CD14-positive monocyte (primary cell): ENCODE measurements around the gene VMP1. TPM values are rescaled to one million over a fixed set of nuclear protein-coding genes. Genes with fewer than 3 reads are reported as not detected.
A peak's percentile ranks its signal among the peaks of the same experiment; 100 is the strongest.

Experiments
- DNase-seq, 3 donors: peaks; one replicate each; pipeline ENCODE4 v3.0.0-alpha.2; 2011 to 2022
- H2AFZ ChIP-seq: 2 replicates; pipeline ENCODE4 v1.6.0; 2012; ENCODE audit warnings: mild to moderate bottlenecking, low read depth, low read length, inconsistent platforms; ENCODE audit not compliant: insufficient read depth, poor library complexity, severe bottlenecking
- H3K27ac ChIP-seq, 2 donors: 1 replicate in 1 of 2; 2 replicates in 1 of 2; pipeline ENCODE4 v1.5.1; 2012 to 2013; ENCODE audit warnings: low read length in 2 of 2, control low read depth in 1 of 2, inconsistent platforms in 1 of 2, low read depth in 1 of 2, mild to moderate bottlenecking in 1 of 2
- H3K27me3 ChIP-seq, 2 donors: one replicate each; pipeline versions ENCODE4 v1.6.0 to v1.6.1; 2011 to 2013; ENCODE audit warnings: low read length in 2 of 2; ENCODE audit not compliant: control insufficient read depth in 2 of 2, insufficient read depth in 2 of 2
- H3K36me3 ChIP-seq, 2 donors: replicated peaks in 1 of 2; 1 replicate in 1 of 2; 2 replicates in 1 of 2; pipeline versions ENCODE4 v1.5.1 to v1.6.1; 2012 to 2013; ENCODE audit warnings: low read length in 2 of 2, control low read depth in 1 of 2, inconsistent platforms in 1 of 2, mild to moderate bottlenecking in 1 of 2; ENCODE audit not compliant: insufficient read depth in 2 of 2, control insufficient read depth in 1 of 2
- H3K4me1 ChIP-seq, 2 donors: 1 replicate in 1 of 2; 2 replicates in 1 of 2; pipeline versions ENCODE4 v1.5.1 to v1.6.1; 2012 to 2013; ENCODE audit warnings: low read length in 2 of 2, control low read depth in 1 of 2, inconsistent platforms in 1 of 2, mild to moderate bottlenecking in 1 of 2, moderate library complexity in 1 of 2; ENCODE audit not compliant: insufficient read depth in 2 of 2, control insufficient read depth in 1 of 2
- H3K4me2 ChIP-seq: replicated peaks from 2 replicates; pipeline ENCODE3; 2012; ENCODE audit warnings: low read length, moderate library complexity, mild to moderate bottlenecking; ENCODE audit not compliant: poor library complexity, severe bottlenecking; ENCODE audit errors: extremely low read depth
- H3K4me3 ChIP-seq, 3 experiments: fragments of 200-600 bp in 1 of 3; sonication (generic) in 1 of 3; replicated peaks in 1 of 3; 1 replicate in 2 of 3; 2 replicates in 1 of 3; pipeline ENCODE4 v1.5.1; 2011 to 2013; ENCODE audit warnings: low read length in 3 of 3, mild to moderate bottlenecking in 3 of 3, control low read depth in 2 of 3, low read depth in 2 of 3, inconsistent platforms in 1 of 3, moderate library complexity in 1 of 3
- H3K79me2 ChIP-seq: 2 replicates; pipeline ENCODE4 v1.6.0; 2012; ENCODE audit warnings: mild to moderate bottlenecking, control low read depth, inconsistent platforms, low read length, moderate library complexity; ENCODE audit not compliant: insufficient read depth
- H3K9ac ChIP-seq: 2 replicates; pipeline ENCODE4 v1.6.0; 2017; ENCODE audit warnings: low read length, mild to moderate bottlenecking; ENCODE audit not compliant: insufficient read depth, poor library complexity, severe bottlenecking
- H3K9me3 ChIP-seq, 2 donors: replicated peaks in 1 of 2; 1 replicate in 1 of 2; 2 replicates in 1 of 2; pipeline versions ENCODE4 v1.5.1 to v1.6.1; 2012 to 2013; ENCODE audit warnings: low read length in 2 of 2, control low read depth in 1 of 2; ENCODE audit not compliant: control insufficient read depth in 1 of 2, insufficient read depth in 1 of 2
- H4K20me1 ChIP-seq: 2 replicates; pipeline ENCODE4 v1.6.0; 2012; ENCODE audit warnings: mild to moderate bottlenecking, low read length, control low read depth, moderate library complexity; ENCODE audit not compliant: insufficient read depth
- H3K27ac Mint-ChIP-seq, 7 donors: one replicate each; pipeline ENCODE4 v1.8.0; 2020; ENCODE audit warnings: mild to moderate bottlenecking in 7 of 7, mixed read lengths in 7 of 7, moderate library complexity in 6 of 7, inconsistent platforms in 2 of 7
- H3K27me3 Mint-ChIP-seq, 3 donors: one replicate each; pipeline ENCODE4 v1.8.0; 2021 to 2022; ENCODE audit warnings: low read depth in 3 of 3, mild to moderate bottlenecking in 3 of 3, mixed read lengths in 3 of 3, moderate library complexity in 3 of 3, inconsistent platforms in 1 of 3
- H3K36me3 Mint-ChIP-seq, 2 donors: one replicate each; pipeline ENCODE4 v1.8.0; 2020; ENCODE audit warnings: mixed read lengths in 2 of 2, inconsistent platforms in 1 of 2, mild to moderate bottlenecking in 1 of 2
- H3K4me1 Mint-ChIP-seq: one replicate; pipeline ENCODE4 v1.8.0; 2020; ENCODE audit warnings: mild to moderate bottlenecking, mixed read lengths
- H3K4me3 Mint-ChIP-seq, 2 donors: one replicate each; pipeline ENCODE4 v1.8.0; 2020; ENCODE audit warnings: mild to moderate bottlenecking in 2 of 2, mixed read lengths in 2 of 2, moderate library complexity in 1 of 2
- H3K9me3 Mint-ChIP-seq, 7 donors: one replicate each; pipeline ENCODE4 v1.8.0; 2020 to 2022; ENCODE audit warnings: mixed read lengths in 7 of 7, mild to moderate bottlenecking in 6 of 7, moderate library complexity in 6 of 7, inconsistent platforms in 2 of 7
- CTCF ChIP-seq: fragments of 200-600 bp; IDR thresholded peaks from one replicate; pipeline ENCODE4 v1.8.0; 2022; ENCODE audit warnings: antibody characterized with exemption, mild to moderate bottlenecking
- WGBS: methylation state at CpG from one replicate; pipeline ENCODE4 v1.1.5; 2013; ENCODE audit warnings: missing lambda C conversion rate; ENCODE audit not compliant: insufficient coverage; 5-methylcytosine and 5-hydroxymethylcytosine counted together
- intact Hi-C, 2 donors: fragments of 100-400 bp; cut with micrococcal nuclease; formaldehyde crosslinking; loops; one replicate each; pipeline versions ENCODE4 v1.15.0 to v1.15.1; 2023
- polyA plus RNA-seq, 3 donors: library from polyadenylated mRNA; depleted of rRNA in 1 of 3; unstranded in 2 of 3; stranded (reverse) in 1 of 3; fragments of 300-500 nt in 2 of 3; fragments of >200 nt in 1 of 3; fragmentation: Illumina TruSeq in 2 of 3; gene quantifications; 1 replicate in 2 of 3; 2 replicates in 1 of 3; pipeline ENCODE4 v1.2.3, GENCODE V29; 2012 to 2021

Gene VMP1
- polyA plus RNA-seq, 3 donors: 246 to 511 (median 386) TPM

GRCh38 chr17:59669944-59670343, 37.5 kb upstream of the VMP1 start:
- DNase-seq: peak in 1 of 3 donors; percentile 3
- Mint-ChIP-seq H3K27me3 (no peaks in the 10 kb centered on the region), H3K4me1 (peaks cover 40% of the 10 kb centered on the region), H3K36me3 (peaks cover 55 to 65% of the 10 kb centered on the region in 2 donors), H3K4me3 (no peak overlapping the region), H3K27ac (peak overlapping the region in 6 of 7 donors; percentile 21 to 80 (median 77)), H3K9me3 (no peaks in the 10 kb centered on the region)
- WGBS: no CpG with 5 or more reads among the region's 1 CpG
- no peak overlapping the region for H2AFZ ChIP-seq
- intact Hi-C loops: loop anchor here in 1 of 2 donors (5.0 kb wide), 1 partner anchor 53 kb away; the partner anchor contains the start of gene CLTC
- no peak overlapping the region for H3K4me3 ChIP-seq
- H3K79me2 ChIP-seq: peaks cover 80% of the 10 kb centered on the region
- peak overlapping the region; percentile 80 for H3K4me2 ChIP-seq
- no peaks in the 10 kb centered on the region for H3K9me3 ChIP-seq
- H3K36me3 ChIP-seq: peaks cover 64 to 80% of the 10 kb centered on the region in 2 donors
- TF ChIP-seq CTCF: no peak
- H3K4me1 ChIP-seq: peaks cover 33 to 41% of the 10 kb centered on the region in 2 donors
- no peak overlapping the region for H3K9ac ChIP-seq
- no peaks in the 10 kb centered on the region for H3K27me3 ChIP-seq
- peak overlapping the region in 1 of 2 donors; percentile 68 for H3K27ac ChIP-seq
- peaks cover 50% of the 10 kb centered on the region for H4K20me1 ChIP-seq

GRCh38 chr17:59671386-59671785, 36.1 kb upstream of the VMP1 start:
- Histone ChIP-seq H3K27me3 (no peaks in the 10 kb centered on the region), H3K4me1 (peaks cover 33 to 48% of the 10 kb centered on the region in 2 donors), H3K4me2 (no peak overlapping the region), H2AFZ (no peak overlapping the region), H3K36me3 (peaks cover 61 to 82% of the 10 kb centered on the region in 2 donors), H3K27ac (peak overlapping the region in 1 of 2 donors; percentile 68), H3K9me3 (no peaks in the 10 kb centered on the region), H3K9ac (no peak overlapping the region), H3K4me3 (no peak overlapping the region), H4K20me1 (peaks cover 55% of the 10 kb centered on the region), H3K79me2 (peaks cover 76% of the 10 kb centered on the region)
- H3K9me3 Mint-ChIP-seq: no peaks in the 10 kb centered on the region
- peak overlapping the region in 6 of 7 donors; percentile 41 to 82 (median 74) for H3K27ac Mint-ChIP-seq
- peak in 2 of 3 donors; percentile 12 to 47 for DNase-seq
- H3K36me3 Mint-ChIP-seq: peaks cover 56 to 66% of the 10 kb centered on the region in 2 donors
- peaks cover 44% of the 10 kb centered on the region for H3K4me1 Mint-ChIP-seq
- no peak for TF ChIP-seq CTCF
- WGBS: no CpG with 5 or more reads among the region's 1 CpG
- intact Hi-C loops: no loop called here
- H3K4me3 Mint-ChIP-seq: peak overlapping the region in 1 of 2 donors; percentile 34
- no peaks in the 10 kb centered on the region for H3K27me3 Mint-ChIP-seq
